ENCODE results near the gene CEP85L.

GRCh38 chr6:118577972-118578371 lies 73.4 kb downstream of the CEP85L start:
- TF ChIP-seq CTCF (IDR thresholded peaks at IDR 0.05; ENCODE audit: insufficient read depth, low read length, poor library complexity, severe bottlenecking) (no peak), EZH2phosphoT487 (conservative IDR thresholded peaks at IDR 0.05; ENCODE audit: low read length) (no peak)
